A204.1 (cell line): ENCODE measurements around the gene GREB1L.
A peak's percentile ranks its signal among the peaks of the same experiment; 100 is the strongest.
"Not testable (repeated sequence)": the region's sequence is repeated elsewhere in the genome, so short reads cannot be mapped to it uniquely, and the experiment has no call there.

Experiments
- FAIRE-seq: peaks from 2 replicates; lab custom pipeline; 2012; peaks lifted over from hg19 to GRCh38; lab: Jason Lieb, UNC

GREB1L gene

GRCh38 chr18:21306368-21306767 is 64.3 kb downstream of the GREB1L start:
- no peak for FAIRE-seq

GRCh38 chr18:21307578-21307977 is 65.5 kb downstream of the GREB1L start:
- FAIRE-seq, result no peak

- FAIRE-seq, result no peak
These were observed 67.2 kb downstream of the GREB1L start for GRCh38 chr18:21309248-21309647.

- FAIRE-seq, result not testable (repeated sequence)
These were observed 69.9 kb downstream of the GREB1L start for GRCh38 chr18:21311980-21312379.

DNA sequence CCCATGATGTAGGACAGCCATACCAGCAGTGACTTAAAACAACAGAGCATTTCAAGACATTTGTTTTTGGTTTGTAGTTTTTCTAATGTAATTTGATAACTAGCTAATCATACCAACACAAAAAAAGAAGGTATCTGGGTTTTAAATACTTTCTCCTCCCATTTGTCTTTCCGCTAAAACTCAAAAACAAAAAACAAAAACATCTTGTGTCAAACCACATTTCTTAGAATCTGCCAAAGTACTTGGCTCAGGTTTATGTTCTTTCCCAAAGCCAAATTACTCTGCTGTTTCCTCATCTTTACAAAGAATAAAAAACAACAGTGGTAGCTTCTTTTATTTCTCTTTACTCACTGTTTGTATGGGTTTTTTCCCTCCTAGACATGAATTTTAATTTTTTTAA is 71.5 kb downstream of the GREB1L start:
- FAIRE-seq, result no peak

- FAIRE-seq, result no peak
These were observed 72.7 kb downstream of the GREB1L start for GRCh38 chr18:21314724-21315123.

- FAIRE-seq, result not testable (repeated sequence)
These were observed 73.1 kb downstream of the GREB1L start for GRCh38 chr18:21315126-21315525.

- FAIRE-seq, result no peak
These were observed 73.7 kb downstream of the GREB1L start for GRCh38 chr18:21315741-21316197.

GRCh38 chr18:21316296-21316695 is 74.3 kb downstream of the GREB1L start:
- no peak for FAIRE-seq

DNA sequence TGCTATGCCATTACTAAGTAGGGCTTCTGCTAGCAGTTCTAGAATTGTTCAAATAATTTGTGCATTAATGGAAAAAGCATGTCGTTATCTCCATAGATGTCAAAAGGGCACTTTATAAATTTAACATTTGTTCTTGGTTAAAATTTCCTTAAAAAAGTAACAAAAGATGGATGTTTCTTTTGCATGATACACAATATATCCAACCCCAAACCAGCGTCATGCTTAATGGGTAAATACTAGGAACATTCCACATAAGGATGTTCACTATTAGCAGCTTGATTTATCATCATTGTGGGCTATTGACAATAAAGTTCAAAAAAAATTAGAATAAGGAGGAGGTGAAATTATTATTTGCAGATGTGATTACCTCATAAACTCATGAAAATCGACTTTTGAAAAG is 79.7 kb downstream of the GREB1L start:
- no peak for FAIRE-seq

DNA sequence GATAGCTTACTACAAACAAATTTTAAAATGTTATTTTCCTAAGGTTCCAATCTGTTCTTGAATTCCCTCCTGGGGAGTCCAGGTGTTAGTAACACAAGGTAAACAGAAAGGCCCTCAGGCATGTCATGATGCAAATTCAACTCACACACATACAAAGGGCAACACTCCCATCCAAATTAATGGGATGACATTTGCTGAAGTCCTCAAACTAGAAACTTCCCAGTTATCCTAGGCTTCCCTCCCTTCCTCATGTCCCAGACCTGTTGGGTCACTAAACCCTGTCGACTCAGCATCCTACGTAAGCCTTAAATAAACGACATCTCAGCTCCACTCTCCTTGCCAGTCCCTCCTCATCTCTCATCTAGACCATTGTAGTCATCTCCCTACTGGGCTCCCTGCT is 85.1 kb downstream of the GREB1L start:
- no peak for FAIRE-seq

GRCh38 chr18:21330122-21330701 is 88.2 kb downstream of the GREB1L start:
- FAIRE-seq, result no peak

DNA sequence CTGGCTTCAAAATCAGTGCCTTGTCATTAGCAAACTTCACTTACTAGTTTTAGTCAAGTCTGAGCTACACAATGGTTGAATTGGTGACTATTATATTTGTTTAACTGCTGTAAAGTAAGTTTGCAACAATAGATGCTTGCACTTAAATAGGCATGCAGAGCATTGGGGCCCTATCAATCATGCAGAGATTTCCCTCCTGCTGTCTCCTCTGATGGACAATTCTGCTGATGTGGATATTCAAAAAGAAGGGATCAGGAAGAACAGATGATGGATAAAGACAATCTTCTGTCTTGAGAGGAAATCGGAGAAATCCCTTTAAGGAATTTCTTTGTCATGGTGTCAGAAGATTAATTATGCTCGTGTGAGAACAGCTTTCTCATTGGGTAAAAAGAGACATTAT is 89.0 kb downstream of the GREB1L start:
- no peak for FAIRE-seq

DNA sequence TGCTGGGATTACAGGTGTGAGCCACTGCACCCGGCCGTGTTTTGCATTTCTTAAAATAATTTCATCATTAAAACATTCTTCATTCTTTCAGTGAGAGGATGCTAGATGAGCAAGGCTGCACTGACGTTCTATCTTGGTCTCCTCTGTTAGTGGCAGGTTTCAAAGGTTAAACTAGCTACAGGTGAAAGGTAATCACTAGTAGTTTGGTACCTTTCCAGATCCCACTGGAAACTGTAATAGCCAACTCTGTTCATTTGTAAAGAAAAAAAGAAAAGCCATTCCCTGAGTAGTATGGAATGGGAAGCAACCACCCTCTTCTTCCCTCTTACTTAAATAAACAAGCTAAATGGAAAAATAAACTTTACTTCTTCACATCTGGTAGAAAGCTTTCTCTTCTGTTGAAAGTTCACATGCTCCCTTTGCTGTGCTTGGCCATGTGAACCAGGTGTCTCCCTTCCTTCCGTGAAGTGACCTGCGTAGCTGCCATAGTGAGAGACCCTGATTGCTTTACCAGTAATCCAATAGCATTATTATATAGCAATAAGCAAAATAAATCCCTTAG is 94.0 kb downstream of the GREB1L start:
- no peak for FAIRE-seq

- FAIRE-seq, result no peak
These were observed 94.8 kb downstream of the GREB1L start for GRCh38 chr18:21336846-21337245.

- no peak for FAIRE-seq
These were observed 99.1 kb downstream of the GREB1L start for GRCh38 chr18:21341141-21341540.

GRCh38 chr18:21342372-21342771 is 100.3 kb downstream of the GREB1L start:
- FAIRE-seq, result no peak

GRCh38 chr18:21344860-21345259 is 102.8 kb downstream of the GREB1L start:
- no peak for FAIRE-seq

DNA sequence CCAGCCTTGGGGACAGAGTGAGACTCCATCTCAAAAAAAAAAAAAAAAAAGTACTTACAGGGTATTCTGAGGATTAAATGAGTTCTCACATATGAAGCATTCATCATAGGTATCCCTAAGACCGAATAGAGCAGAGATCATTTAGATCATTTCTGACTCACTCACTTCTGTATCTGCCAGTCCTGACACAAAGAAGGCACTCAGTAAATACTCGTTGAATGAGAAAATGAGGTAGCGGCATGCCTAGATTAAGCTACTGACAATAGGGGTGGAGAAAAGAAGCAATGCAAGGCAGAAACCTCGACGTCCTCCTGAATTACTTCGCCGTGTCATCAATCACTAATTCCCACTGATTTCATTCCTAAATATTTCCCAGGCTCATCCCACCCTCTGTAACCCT is 103.8 kb downstream of the GREB1L start:
- no peak for FAIRE-seq

GRCh38 chr18:21359746-21360145 is 117.7 kb downstream of the GREB1L start:
- peak; percentile 23 for FAIRE-seq

- no peak for FAIRE-seq
These were observed 119.4 kb downstream of the GREB1L start for GRCh38 chr18:21361307-21361880.

DNA sequence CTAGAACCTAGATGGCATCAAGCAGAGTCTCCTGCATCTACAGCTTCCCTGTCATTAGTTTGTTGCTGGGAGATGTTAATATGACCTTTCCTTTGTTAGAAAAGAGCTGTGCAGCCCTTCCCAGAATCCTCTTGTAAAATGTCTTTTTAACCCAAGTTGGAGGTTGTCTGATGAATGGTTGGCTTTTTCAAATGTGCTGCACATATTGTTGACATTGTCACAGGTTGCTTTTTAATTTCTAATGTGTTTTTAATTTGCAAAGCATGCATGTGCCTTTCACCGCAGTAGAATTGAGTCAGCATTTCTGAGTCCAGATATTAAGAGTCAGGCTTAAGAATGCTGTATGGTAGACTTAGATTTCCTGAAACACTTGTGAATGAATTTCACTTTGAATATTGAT is 120.8 kb downstream of the GREB1L start:
- FAIRE-seq, result no peak

- FAIRE-seq, result no peak
These were observed 121.3 kb downstream of the GREB1L start for GRCh38 chr18:21363348-21363747.

DNA sequence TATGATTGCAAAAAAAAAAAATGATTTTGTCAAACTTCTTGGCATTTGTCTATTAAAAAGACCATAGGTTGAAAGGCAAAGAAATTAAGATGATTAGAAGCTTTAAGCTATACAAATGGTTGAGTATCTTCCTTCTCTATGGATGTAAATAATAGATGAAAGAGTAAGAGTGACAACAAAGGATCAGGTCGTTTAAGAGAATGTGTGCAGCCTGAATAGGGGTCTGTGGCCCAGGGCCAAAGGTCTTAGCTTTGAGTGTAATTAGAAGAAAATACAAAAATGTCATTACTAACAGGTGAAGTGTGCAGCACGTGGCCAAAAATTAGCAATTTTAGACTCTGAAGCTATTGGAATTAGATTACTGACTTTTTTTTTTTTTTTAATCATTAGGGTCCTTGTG is 122.4 kb downstream of the GREB1L start:
- no peak for FAIRE-seq
